Ovary (tissue), 3 donors: ENCODE data around the gene NOP9.

ENCODE experiments used
- EP300 ChIP-seq: sonication (generic); formaldehyde crosslinking; IDR thresholded peaks from one replicate; pipeline ENCODE4 v1.6.1; 2017; ENCODE audit warnings: antibody characterized with exemption
- POLR2A ChIP-seq: fragments of 450-650 bp; IDR thresholded peaks from one replicate; pipeline ENCODE4 v1.6.1; 2017; ENCODE audit warnings: antibody characterized with exemption, mild to moderate bottlenecking, moderate library complexity
- TF ChIP-seq, protein P1 (sequence below), 3 donors: fragments of 450-650 bp in 2 of 3; fragments of 200-600 bp in 1 of 3; IDR thresholded peaks; one replicate each; pipeline versions ENCODE4 v1.5.1 to v1.8.0; 2016 to 2022; ENCODE audit warnings: antibody characterized with exemption in 3 of 3, mild to moderate bottlenecking in 1 of 3
- donor health status: DM: no; HTN: no; CAD: no.

DNA sequence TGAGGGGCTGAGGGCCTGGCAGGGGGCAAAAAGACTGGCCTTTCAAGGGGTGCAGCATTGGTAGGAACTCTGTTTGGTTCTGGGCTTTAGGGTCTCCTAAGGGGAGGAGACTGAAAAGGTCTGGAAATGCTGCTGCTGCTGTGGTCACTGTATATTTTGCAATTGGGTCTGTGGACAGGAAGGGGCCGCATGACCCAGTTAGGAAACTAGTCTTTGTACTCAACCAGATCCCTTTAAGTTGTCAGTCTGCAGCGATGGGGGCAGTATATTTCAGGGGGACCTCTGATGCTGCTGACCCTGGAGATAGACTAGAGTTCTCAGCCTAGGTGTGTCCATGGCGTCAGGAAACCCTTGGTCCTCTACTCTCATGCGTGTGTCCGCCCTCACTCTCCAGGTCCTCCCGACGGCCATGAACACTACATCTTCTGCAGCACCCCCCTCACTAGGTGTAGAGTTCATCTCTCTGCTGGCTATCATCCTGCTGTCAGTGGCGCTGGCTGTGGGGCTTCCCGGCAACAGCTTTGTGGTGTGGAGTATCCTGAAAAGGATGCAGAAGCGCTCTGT lies 15.7 kb downstream of the NOP9 start:
- TF ChIP-seq EP300 (no peak), POLR2A (no peak)
- TF ChIP-seq, protein P1, sequence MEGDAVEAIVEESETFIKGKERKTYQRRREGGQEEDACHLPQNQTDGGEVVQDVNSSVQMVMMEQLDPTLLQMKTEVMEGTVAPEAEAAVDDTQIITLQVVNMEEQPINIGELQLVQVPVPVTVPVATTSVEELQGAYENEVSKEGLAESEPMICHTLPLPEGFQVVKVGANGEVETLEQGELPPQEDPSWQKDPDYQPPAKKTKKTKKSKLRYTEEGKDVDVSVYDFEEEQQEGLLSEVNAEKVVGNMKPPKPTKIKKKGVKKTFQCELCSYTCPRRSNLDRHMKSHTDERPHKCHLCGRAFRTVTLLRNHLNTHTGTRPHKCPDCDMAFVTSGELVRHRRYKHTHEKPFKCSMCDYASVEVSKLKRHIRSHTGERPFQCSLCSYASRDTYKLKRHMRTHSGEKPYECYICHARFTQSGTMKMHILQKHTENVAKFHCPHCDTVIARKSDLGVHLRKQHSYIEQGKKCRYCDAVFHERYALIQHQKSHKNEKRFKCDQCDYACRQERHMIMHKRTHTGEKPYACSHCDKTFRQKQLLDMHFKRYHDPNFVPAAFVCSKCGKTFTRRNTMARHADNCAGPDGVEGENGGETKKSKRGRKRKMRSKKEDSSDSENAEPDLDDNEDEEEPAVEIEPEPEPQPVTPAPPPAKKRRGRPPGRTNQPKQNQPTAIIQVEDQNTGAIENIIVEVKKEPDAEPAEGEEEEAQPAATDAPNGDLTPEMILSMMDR (IDR thresholded peaks at IDR 0.05), result no peak
